Stimulated activated CD4-positive, alpha-beta T cell treated with anti-CD3 and anti-CD28 coated beads, Interleukin-12 subunit alpha, Interleukin-12 subunit beta, amount 100 ng/mL, for 24 hours (primary cell): ENCODE results near the gene CCNO.

Source experiments
- DNase-seq, 2 experiments: peaks; one replicate each; pipeline ENCODE4 v3.0.0-alpha.2; 2020; ENCODE audit warnings: low read depth in 2 of 2

Gene CCNO

DNA sequence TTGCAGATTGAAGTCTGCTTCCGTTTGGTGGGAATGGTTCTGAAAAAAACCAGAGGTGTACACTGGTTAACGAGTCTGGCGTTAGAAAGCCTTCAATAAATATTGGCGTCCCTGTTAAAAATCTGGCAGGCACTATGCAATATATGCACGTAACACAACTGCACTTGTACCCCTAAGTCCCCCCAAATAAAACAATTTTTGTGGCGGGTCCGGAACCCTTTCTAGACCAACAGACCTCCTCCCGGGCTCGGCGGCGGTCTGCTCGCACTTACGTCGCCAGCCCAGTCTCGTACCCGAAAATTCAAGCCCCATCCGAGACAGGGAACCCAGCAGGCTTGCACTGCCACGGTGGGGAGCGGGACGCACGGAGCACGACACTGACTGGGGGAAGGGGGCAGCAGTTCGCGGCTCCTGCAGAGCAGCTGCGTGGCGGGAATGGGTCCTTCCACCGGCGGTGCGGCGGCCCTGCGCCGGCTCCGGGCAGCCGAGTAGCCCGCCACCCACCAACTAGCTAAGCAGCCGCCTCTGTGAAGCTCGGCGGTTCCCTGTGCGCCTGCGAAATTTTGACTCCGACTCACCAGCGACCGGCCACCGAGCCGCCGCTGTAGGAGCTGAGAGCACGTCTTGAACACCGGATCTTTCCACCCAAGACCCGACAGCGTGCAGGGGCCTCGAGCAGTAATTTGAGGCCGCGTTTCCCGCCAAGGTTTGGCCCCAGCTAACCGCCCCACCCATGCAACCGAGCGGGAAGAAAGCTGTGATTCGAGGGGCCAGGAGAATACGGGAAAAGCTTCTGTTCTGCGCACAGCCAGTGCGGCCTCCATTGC, 10.2 kb downstream of the CCNO start:
- no peak for DNase-seq

DNA sequence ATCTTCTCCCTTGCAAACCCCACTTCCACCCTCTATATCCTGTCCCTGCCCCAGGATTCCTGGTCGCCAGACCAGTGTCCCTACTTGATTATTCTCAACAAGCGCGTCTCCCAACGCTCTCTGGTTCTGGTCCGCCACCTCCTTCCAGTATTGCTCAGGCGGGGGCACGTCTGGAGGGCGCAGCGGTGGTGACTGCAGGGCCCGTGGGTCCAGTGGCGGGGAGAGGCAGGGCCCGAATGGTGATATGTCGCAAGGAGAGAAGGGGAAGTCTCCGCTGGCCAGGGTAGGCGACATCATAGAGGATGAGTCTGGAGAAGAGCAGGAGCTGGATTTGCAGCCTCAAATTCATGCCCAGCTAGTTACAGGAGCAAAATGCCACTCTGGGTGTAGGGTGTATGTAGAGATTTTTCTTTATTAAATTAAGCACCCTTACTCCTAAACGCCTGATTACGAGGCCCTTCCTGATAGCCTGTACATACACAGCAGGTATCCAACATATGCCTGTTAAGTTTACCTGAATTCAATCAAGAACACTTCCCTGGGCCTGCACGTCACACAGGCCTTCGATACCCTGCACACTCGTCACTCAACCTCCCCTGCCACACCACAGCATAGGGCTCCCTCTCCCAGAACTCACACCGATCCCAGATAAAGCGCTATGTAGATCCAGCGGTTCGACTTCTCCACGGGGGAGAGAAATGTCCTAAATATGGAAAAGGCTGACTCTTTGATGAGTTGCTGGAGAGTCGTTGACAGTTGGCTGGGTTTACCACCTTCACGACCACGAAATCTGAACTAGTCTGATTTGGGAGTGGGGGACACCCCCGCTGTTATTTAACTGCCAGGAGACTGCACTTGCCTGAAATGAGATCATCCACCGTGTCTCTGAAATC, 11.1 kb downstream of the CCNO start:
- DNase-seq, result no peak

DNA sequence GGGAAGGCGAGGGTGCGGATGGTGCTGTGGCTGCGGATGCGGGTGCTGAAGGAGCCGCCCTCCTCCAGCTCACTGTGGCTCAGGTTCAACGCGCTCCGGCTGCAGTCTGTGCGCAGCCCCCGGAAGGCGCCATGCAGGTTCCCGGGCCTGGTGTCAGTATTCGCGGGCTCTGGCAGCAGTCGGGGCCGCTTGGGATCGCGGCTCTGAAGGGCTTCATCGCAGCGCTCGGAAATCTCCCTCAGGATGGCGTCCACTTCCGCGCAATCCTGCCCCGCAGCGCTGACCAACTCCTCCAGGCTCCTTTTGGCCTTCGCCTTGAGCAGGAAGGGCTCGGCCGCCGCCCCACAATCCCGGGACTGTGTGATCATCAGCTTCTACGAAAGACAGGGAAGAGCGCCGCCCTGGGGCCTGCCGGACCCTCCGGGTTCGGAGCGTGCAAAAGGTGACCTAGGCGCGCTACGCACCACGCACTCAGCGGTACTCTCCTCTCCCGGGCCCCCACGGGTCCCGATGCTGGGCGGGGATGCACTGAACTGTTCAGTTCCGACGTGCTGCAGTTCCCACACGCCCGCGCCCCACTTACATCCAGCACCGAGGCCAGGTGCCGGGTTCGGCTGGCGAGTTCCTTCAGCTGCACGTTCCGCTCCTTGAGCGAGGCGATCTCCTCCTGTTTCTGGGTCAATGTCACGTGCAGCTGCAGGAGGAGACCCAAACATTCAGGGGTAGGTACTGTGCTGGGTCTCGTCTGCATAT, 12.8 kb downstream of the CCNO start:
- no peak for DNase-seq

DNA sequence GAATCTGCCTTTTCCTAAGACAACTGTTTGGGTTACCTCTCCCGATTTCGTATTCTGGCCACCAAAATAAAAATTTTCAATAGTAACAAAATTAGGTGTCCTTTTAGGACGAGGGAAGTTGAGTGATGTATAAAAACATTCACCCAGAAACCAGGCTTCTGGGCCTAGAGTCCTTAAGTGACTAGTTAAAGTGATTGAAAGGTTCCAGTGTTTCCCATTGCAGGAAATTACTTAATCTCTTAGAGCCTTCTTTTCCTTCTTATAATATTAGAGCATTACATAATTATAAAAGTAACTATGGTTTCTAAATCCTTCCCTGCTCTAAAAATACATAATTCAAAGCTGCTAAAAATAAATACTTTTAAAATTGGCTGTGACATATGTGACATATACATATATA, 13.6 kb downstream of the CCNO start:
- no peak for DNase-seq

DNA sequence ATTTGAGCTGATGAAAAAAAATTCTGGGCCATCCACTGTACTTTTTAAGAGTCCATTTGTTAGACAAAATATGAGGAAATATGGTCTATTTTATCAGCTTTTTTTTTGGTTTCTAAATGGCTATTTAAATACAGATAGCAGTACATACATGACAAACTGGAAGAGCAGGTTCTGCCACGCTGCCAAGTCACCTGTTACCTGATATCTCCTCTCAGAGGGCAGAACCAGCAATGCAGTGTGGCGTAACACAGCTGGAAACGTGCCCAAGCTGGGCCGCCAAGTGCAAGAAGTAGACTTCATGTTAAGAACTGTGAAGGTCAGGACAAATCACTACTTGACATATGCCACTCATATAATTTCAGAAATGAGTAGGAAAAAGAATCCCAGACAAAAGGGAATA, 14.4 kb downstream of the CCNO start:
- no peak for DNase-seq

DNA sequence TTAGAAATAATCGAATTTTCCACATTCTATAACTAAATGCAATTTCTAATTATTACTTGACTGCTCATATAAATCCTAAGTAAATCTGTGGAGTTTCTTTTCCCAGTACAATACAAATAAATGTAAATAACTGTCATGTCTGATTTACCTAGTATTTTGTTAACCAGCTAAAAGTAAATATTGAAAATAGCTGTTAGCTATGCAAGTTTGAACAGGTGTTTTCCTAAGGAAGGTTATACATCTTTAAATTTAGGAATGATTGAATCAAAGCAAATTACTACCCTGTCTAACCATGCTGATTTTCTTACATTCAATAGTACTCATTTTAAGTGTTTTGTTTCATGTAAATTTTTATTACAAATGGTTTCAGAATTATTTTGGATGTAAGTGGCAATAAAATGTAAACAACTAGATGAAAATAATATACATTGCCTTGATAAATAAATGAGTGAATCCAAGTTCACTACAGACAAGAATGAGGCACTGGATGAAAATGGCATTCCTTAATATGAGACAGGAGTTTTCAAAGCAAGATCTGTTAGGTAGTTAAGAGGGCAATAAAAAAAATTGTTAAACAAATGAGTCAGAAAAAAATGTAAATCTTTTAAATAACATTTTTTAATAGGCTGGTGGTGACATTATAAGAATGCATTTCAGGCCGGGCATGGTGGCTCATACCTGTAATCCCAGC, 22.1 kb downstream of the CCNO start:
- no peak for DNase-seq

DNA sequence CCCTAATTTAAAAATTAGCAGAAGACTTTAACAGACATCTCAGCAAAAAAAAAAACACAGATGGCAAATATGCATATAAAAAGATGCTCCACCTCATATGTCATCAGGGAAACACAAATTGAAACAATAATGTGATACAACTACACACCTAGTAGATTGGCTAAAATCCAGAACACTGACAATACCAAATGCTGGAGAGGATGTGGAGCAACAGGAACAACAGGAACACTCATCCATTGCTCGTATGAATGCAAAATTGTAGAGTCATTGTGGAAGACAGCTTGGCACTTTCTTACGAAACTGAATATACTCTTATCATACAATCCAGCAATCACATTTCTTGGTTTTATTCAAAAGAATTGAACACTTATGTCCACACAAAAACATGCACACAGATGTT, 28.4 kb downstream of the CCNO start:
- no peak for DNase-seq

DNA sequence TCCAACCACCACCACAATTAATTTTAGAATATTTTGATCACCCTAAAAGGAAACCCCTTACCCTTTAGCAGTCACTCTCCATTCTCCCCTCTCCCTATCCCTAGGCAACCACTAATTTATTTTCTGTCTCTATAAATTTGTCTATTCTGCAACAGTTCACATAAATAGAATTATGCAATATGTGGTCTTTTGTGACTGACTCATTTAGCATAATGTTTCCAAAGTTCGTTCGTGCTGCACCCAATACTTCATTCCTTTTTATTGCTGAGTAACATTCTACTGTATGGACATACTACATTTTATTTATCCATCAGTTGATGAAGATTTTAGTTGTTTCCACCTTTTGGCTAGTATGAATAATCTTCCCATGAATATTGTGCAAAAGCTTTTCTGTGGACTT, 42.2 kb downstream of the CCNO start:
- no peak for DNase-seq

DNA sequence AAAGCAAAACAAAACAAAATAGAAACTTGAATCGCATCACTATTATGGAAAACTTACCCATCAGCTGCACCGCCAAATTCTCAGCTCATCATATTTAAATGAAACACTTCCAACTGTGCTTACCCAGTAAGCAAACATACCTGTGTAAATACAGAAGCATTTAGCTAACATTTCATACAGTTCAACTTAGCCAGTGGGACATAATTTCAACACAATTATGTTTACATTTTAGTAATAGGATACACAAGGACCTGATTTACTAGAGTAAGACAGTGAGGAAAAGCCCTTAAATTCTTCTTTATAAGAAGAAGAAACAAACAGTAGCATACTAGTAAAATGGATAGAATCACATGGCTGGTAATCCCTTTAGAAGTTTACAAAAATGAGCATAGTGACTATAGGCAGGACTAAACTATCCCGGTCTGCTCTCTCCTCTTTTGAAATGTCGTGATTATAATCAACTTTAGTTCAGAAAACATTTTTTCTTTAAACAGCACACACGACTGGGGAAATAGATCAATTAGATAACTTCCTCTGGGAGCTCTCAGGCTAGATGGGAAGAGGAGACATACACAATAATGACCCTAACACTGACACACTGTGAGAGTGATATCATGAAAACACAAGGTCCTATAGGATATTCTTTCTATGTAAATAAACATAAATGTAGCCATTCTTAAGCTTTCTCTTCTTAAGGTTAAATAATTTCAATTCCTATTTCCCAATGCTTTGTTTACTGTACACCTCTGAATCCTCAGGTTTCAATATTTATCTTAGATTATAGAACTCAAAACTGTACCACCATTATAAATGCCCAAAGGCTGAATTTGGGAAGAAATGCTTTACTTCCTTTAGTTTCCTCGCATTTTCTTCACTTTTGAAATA, 44.5 kb downstream of the CCNO start:
- no peak for DNase-seq

DNA sequence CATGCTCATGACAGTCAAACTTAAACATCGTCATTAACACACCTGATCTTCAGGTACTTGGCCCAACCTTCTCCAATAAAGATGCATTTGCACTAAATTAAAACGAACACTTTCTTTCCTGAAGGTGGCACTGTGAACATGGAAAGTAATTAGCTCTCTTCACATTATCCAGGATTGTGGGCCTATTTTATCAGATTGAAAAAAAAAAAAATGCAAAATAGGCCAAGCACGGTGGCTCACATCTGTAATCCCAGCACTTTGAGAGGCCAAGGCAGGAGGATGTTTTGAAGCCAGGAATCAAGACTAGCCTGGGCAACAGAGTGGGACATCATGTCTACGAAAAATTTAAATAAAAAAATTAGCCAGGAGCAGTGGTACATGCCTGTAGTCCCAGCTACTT, 46.0 kb downstream of the CCNO start:
- no peak for DNase-seq
